Caco-2 (cell line): Measurements from ENCODE around the gene KCNE3. TPM values are rescaled to one million over a fixed set of nuclear protein-coding genes. Genes with fewer than 3 reads are reported as not detected.

ENCODE experiments used
- BruUV-seq: library from RNA; stranded (reverse); fragments of 400-500 nt; replicated peaks from 2 replicates; lab custom pipeline; 2021; lab: Mats Ljungman, UMichigan
- CTCF ChIA-PET: fragments of 300-600 bp; sonication (Branson Sonifier 250); formaldehyde crosslinking; loops from one replicate; lab custom pipeline; 2022; ENCODE audit warnings: antibody characterized with exemption; lab: Charles Lee
- POLR2A ChIA-PET: fragments of 300-600 bp; sonication (Branson Sonifier 250); formaldehyde crosslinking; loops from one replicate; lab custom pipeline; 2022; ENCODE audit warnings: antibody characterized with exemption; lab: Charles Lee
- DNase-seq, 2 experiments: peaks; one replicate each; pipeline versions ENCODE4 v3.0.0 to v3.0.0-alpha.2; 2020 to 2022
- H3K27me3 ChIP-seq: replicated peaks from 2 replicates; pipeline ENCODE4 v1.6.0; 2011; ENCODE audit warnings: low read length; ENCODE audit not compliant: control insufficient read depth, insufficient read depth
- H3K36me3 ChIP-seq: 2 replicates; pipeline ENCODE4 v1.5.1; 2011; ENCODE audit warnings: low read length; ENCODE audit not compliant: control insufficient read depth, insufficient read depth
- H3K4me1 ChIP-seq: fragments of 250-450 bp; sonication (Bioruptor Pico); 2 replicates; pipeline ENCODE4 v1.5.1; 2020; ENCODE audit warnings: mild to moderate bottlenecking
- H3K4me3 ChIP-seq: 2 replicates; pipeline ENCODE4 v1.5.1; 2011; ENCODE audit warnings: low read depth, mild to moderate bottlenecking, control low read depth, low read length
- H3K9me3 ChIP-seq: fragments of 250-450 bp; sonication (Bioruptor Pico); 2 replicates; pipeline ENCODE4 v1.5.1; 2020; ENCODE audit warnings: mild to moderate bottlenecking, moderate library complexity
- H3K27ac Mint-ChIP-seq: one replicate; pipeline ENCODE4 v1.8.0; 2022; ENCODE audit warnings: mixed read lengths; ENCODE audit not compliant: unreplicated experiment
- H3K27me3 Mint-ChIP-seq: one replicate; pipeline ENCODE4 v1.8.0; 2022; ENCODE audit warnings: mixed read lengths; ENCODE audit not compliant: insufficient read depth, unreplicated experiment
- H3K36me3 Mint-ChIP-seq: one replicate; pipeline ENCODE4 v1.8.0; 2022; ENCODE audit warnings: mild to moderate bottlenecking, mixed read lengths; ENCODE audit not compliant: insufficient read depth, unreplicated experiment
- H3K4me1 Mint-ChIP-seq: one replicate; pipeline ENCODE4 v1.8.0; 2022; ENCODE audit warnings: low read depth, mixed read lengths; ENCODE audit not compliant: unreplicated experiment
- H3K4me3 Mint-ChIP-seq: one replicate; pipeline ENCODE4 v1.8.0; 2022; ENCODE audit warnings: mild to moderate bottlenecking, moderate library complexity, mixed read lengths; ENCODE audit not compliant: unreplicated experiment
- H3K9me3 Mint-ChIP-seq: one replicate; pipeline ENCODE4 v1.8.0; 2022; ENCODE audit warnings: mixed read lengths; ENCODE audit not compliant: unreplicated experiment
- intact Hi-C: fragments of 100-400 bp; cut with micrococcal nuclease; formaldehyde crosslinking; loops from one replicate; pipeline ENCODE4 v1.10.0; 2022; ENCODE audit not compliant: unreplicated experiment
- total RNA-seq: library from RNA; stranded (reverse); gene quantifications from 2 replicates; pipeline ENCODE4 v1.2.3, GENCODE V29; 2022
- TF ChIP-seq, protein P1 (sequence below), 2 experiments: fragments of 200-600 bp in 1 of 2; IDR thresholded peaks; 1 replicate in 1 of 2; 2 replicates in 1 of 2; pipeline versions ENCODE4 v1.5.1 to v1.8.0; 2011 to 2022; ENCODE audit warnings: antibody characterized with exemption in 1 of 2, control low read depth in 1 of 2, inconsistent platforms in 1 of 2, low read depth in 1 of 2, low read length in 1 of 2, mild to moderate bottlenecking in 1 of 2, moderate library complexity in 1 of 2; ENCODE audit not compliant: insufficient read depth in 1 of 2, severe bottlenecking in 1 of 2, unreplicated experiment in 1 of 2

KCNE3 gene
- total RNA-seq, 1 experiment from 2014 or later, result 58.2 TPM

DNA sequence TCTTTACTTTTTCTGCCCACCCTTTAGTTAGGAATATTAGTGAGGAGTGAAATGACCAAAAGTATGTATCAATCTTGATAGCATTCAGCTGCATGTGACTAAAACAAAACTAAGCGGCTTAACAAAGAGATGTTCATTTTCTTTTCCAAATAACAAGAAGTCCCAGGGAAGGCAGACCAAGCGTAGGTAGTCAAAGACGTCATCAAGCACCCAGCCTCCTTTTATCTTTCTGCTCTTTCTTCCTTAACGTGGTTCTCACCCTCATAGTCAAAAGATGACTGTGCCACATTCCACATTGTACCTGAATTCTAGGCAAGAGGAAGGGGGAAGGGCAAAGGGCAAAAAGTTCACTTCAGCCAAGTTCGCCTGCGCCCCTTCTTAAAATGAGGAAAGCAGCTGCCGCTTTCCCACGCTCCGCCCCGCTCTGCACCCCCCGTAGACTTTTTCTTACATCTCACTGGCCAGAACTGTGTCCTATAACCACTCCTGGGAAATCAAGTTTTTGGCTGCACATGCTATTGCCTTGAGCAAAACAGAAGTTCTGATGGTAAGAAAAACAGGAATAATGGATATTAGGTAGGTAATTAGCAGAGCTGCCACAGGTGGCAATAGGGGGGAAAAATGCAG lies 54.5 kb downstream of the KCNE3 start:
- ChIA-PET CTCF (no interaction called here), POLR2A (no interaction called here)
- H3K27me3 ChIP-seq, result no peaks in the 10 kb centered on the region
- no peak for DNase-seq
- TF ChIP-seq, protein P1, sequence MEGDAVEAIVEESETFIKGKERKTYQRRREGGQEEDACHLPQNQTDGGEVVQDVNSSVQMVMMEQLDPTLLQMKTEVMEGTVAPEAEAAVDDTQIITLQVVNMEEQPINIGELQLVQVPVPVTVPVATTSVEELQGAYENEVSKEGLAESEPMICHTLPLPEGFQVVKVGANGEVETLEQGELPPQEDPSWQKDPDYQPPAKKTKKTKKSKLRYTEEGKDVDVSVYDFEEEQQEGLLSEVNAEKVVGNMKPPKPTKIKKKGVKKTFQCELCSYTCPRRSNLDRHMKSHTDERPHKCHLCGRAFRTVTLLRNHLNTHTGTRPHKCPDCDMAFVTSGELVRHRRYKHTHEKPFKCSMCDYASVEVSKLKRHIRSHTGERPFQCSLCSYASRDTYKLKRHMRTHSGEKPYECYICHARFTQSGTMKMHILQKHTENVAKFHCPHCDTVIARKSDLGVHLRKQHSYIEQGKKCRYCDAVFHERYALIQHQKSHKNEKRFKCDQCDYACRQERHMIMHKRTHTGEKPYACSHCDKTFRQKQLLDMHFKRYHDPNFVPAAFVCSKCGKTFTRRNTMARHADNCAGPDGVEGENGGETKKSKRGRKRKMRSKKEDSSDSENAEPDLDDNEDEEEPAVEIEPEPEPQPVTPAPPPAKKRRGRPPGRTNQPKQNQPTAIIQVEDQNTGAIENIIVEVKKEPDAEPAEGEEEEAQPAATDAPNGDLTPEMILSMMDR (IDR thresholded peaks at IDR 0.05; ENCODE audit: insufficient read depth in 1 of 2, low read depth in 1 of 2, low read length in 1 of 2, severe bottlenecking in 1 of 2, unreplicated experiment in 1 of 2), result no peak
- intact Hi-C loops, result no loop called here
- no peaks in the 10 kb centered on the region for H3K36me3 Mint-ChIP-seq
- peaks cover 18% of the 10 kb centered on the region for H3K4me1 Mint-ChIP-seq
- H3K27me3 Mint-ChIP-seq, result no peaks in the 10 kb centered on the region
- no peak overlapping the region for H3K27ac Mint-ChIP-seq
- BruUV-seq, result no TSS peak
- no peaks in the 10 kb centered on the region for H3K9me3 ChIP-seq
- H3K36me3 ChIP-seq, result no peaks in the 10 kb centered on the region
- peaks cover 10% of the 10 kb centered on the region; the same call in 1 of the 2 replicates for H3K4me1 ChIP-seq
- no peak overlapping the region for H3K4me3 ChIP-seq
- no peak overlapping the region for H3K4me3 Mint-ChIP-seq
- H3K9me3 Mint-ChIP-seq, result no peaks in the 10 kb centered on the region

DNA sequence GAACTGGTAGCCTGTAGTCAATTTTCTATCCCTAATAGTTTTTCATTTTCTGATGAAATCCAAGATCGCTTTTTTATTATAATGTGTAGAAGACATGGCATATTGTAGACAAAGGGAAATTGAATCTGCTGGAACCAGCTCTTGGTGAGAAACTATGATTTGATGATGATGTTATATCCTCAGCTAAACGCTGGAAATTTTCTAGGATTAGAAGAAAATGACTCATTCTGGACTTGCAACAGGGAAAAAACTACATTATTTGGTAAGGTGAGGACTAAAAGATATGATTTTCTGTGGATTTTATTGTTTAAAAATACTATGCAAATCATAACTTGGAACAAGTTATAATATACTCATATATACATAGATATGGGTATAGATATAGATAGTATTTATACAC lies 55.0 kb downstream of the KCNE3 start:
- no peaks in the 10 kb centered on the region for H3K36me3 ChIP-seq
- Mint-ChIP-seq H3K4me1 (peaks cover 13% of the 10 kb centered on the region), H3K27me3 (peaks cover 5% of the 10 kb centered on the region), H3K9me3 (no peaks in the 10 kb centered on the region), H3K4me3 (no peak overlapping the region), H3K27ac (no peak overlapping the region), H3K36me3 (no peaks in the 10 kb centered on the region)
- intact Hi-C loops, result no loop called here
- no peaks in the 10 kb centered on the region for H3K27me3 ChIP-seq
- no peaks in the 10 kb centered on the region for H3K9me3 ChIP-seq
- H3K4me3 ChIP-seq, result no peak overlapping the region
- CTCF ChIA-PET, result interaction anchor here (0.6 to 0.7 kb wide), 2 partner anchors 83 to 168 kb away, joined by 3 read pairs; no protein-coding TSS in a partner anchor
- TF ChIP-seq, protein P1 (IDR thresholded peaks at IDR 0.05; ENCODE audit: insufficient read depth in 1 of 2, low read depth in 1 of 2, low read length in 1 of 2, severe bottlenecking in 1 of 2, unreplicated experiment in 1 of 2), result no peak
- POLR2A ChIA-PET, result no interaction called here
- BruUV-seq, result no TSS peak
- no peak for DNase-seq
- peaks cover 5% of the 10 kb centered on the region; the same call in 1 of the 2 replicates for H3K4me1 ChIP-seq

DNA sequence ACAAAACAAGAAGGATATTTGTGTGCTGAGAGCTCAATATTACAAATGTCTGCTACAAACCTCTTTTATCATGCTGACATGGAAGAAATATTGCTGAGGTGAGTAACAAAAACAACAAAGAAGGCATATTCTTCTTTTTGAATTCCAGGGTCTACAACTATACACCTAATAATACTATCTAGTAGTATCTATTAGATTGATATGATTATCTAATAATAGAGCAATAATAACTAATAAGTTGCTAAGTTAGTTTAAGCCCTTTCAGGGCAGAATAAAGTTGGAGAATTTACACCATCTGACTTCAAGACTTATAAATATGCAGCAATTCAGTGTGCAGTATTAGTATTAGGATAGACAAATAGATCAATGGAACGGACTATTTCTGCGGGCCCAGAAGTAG lies 57.7 kb downstream of the KCNE3 start:
- H3K9me3 ChIP-seq, result no peaks in the 10 kb centered on the region
- Mint-ChIP-seq H3K4me3 (no peak overlapping the region), H3K27me3 (peaks cover 18% of the 10 kb centered on the region), H3K27ac (no peak overlapping the region), H3K9me3 (no peaks in the 10 kb centered on the region), H3K4me1 (peaks cover 11% of the 10 kb centered on the region), H3K36me3 (no peaks in the 10 kb centered on the region)
- intact Hi-C loops, result no loop called here
- DNase-seq, result no peak
- ChIA-PET CTCF (no interaction called here), POLR2A (no interaction called here)
- H3K4me3 ChIP-seq, result no peak overlapping the region
- H3K4me1 ChIP-seq, result no peaks in the 10 kb centered on the region; the same call in 1 of the 2 replicates
- H3K27me3 ChIP-seq, result no peaks in the 10 kb centered on the region
- no TSS peak for BruUV-seq
- H3K36me3 ChIP-seq, result no peaks in the 10 kb centered on the region
- TF ChIP-seq, protein P1 (IDR thresholded peaks at IDR 0.05; ENCODE audit: insufficient read depth in 1 of 2, low read depth in 1 of 2, low read length in 1 of 2, severe bottlenecking in 1 of 2, unreplicated experiment in 1 of 2), result no peak

Other genes with a start within 250 kb of the KCNE3 start
- gene P4HA3, start 155.9 kb downstream of the KCNE3 start, total RNA-seq, result 0.42 TPM in 1 of 2 replicates, not detected in the other
- gene PGM2L1, start 69.1 kb downstream of the KCNE3 start, total RNA-seq, result 7.7 and 8.0 TPM in 2 replicates
- gene LIPT2, start 26.2 kb upstream of the KCNE3 start, total RNA-seq, result 10.5 and 14.4 TPM in 2 replicates
- 45.8 and 49.7 TPM in 2 replicates for gene POLD3, start 125.0 kb upstream of the KCNE3 start, total RNA-seq